ENCODE results near the gene MEN1.
A peak's percentile ranks its signal among the peaks of the same experiment; 100 is the strongest.

Gene MEN1

GRCh38 chr11:64800303-64801157 is 9.8 kb downstream of the MEN1 start:
- DNase-seq: no peak

- peak; percentile 12 for DNase-seq
Observed at GRCh38 chr11:64799623-64800302, 10.6 kb downstream of the MEN1 start.

- no peak for DNase-seq
Observed at GRCh38 chr11:64799256-64799622, 11.1 kb downstream of the MEN1 start.

GRCh38 chr11:64796757-64797541 is 13.4 kb downstream of the MEN1 start:
- no peak for DNase-seq

GRCh38 chr11:64796047-64796756 is 14.1 kb downstream of the MEN1 start:
- DNase-seq: no peak

GRCh38 chr11:64794526-64794925 is 15.8 kb downstream of the MEN1 start:
- DNase-seq: no peak

GRCh38 chr11:64793271-64794160 is 16.8 kb downstream of the MEN1 start:
- DNase-seq: no peak

GRCh38 chr11:64792482-64792881 is 17.9 kb downstream of the MEN1 start:
- no peak for DNase-seq

- DNase-seq: no peak
Observed at GRCh38 chr11:64791781-64792291, 18.5 kb downstream of the MEN1 start.

GRCh38 chr11:64790205-64791095 is 19.9 kb downstream of the MEN1 start:
- DNase-seq: no peak

- no peak for DNase-seq
Observed at GRCh38 chr11:64789331-64790204, 20.8 kb downstream of the MEN1 start.

- DNase-seq: no peak
Observed at GRCh38 chr11:64788321-64789215, 21.8 kb downstream of the MEN1 start.

- peak; percentile 75 for DNase-seq
Observed at GRCh38 chr11:64787526-64788320, 22.6 kb downstream of the MEN1 start.

GRCh38 chr11:64786308-64786707 is 24.0 kb downstream of the MEN1 start:
- DNase-seq: no peak

- DNase-seq: no peak
Observed at GRCh38 chr11:64784813-64785581, 25.4 kb downstream of the MEN1 start.

- DNase-seq: peak; percentile 100
Observed at GRCh38 chr11:64778473-64779298, 31.7 kb downstream of the MEN1 start, which contains the start of gene SF1. Gene SF1, minus strand, starts transcription at chr11:64778542. Its CDS starts 150 bp downstream, at chr11:64778392.

Data from OCI-M1 (cell line).